Stimulated activated CD4-positive, alpha-beta T cell treated with anti-CD3 and anti-CD28 coated beads, TNF-alpha, amount 100 ng/mL, for 1 hour (primary cell): Measurements from ENCODE around the gene UPB1.
"Not testable (repeated sequence)": the region's sequence is repeated elsewhere in the genome, so short reads cannot be mapped to it uniquely, and the experiment has no call there.

Experiments
- DNase-seq, 3 donors: peaks; one replicate each; pipeline ENCODE4 v3.0.0-alpha.2; 2020; ENCODE audit warnings: low read depth in 3 of 3, low spot score in 1 of 3

The UPB1 gene

GRCh38 chr22:24481641-24482040 is 13.5 kb upstream of the UPB1 start:
- DNase-seq = no peak

GRCh38 chr22:24482575-24482974 is 12.6 kb upstream of the UPB1 start:
- DNase-seq = no peak

GRCh38 chr22:24482998-24483397 is 12.1 kb upstream of the UPB1 start:
- no peak for DNase-seq

GRCh38 chr22:24483976-24484545 is 11.1 kb upstream of the UPB1 start:
- no peak for DNase-seq

GRCh38 chr22:24485170-24485569 is 10.0 kb upstream of the UPB1 start:
- no peak for DNase-seq

GRCh38 chr22:24485608-24486007 is 9.5 kb upstream of the UPB1 start:
- DNase-seq = no peak

- DNase-seq = no peak
Measured at GRCh38 chr22:24486501-24486921, 8.6 kb upstream of the UPB1 start.

GRCh38 chr22:24489011-24489410 is 6.1 kb upstream of the UPB1 start:
- no peak for DNase-seq

GRCh38 chr22:24489434-24489833 is 5.7 kb upstream of the UPB1 start:
- DNase-seq = not testable (repeated sequence)

GRCh38 chr22:24492391-24492790 is 2.7 kb upstream of the UPB1 start:
- DNase-seq = no peak

- no peak for DNase-seq
Measured at GRCh38 chr22:24494167-24494527, 985 bp upstream of the UPB1 start.

- DNase-seq = no peak
Measured at GRCh38 chr22:24495365-24495675, 188 bp downstream of the UPB1 start.

GRCh38 chr22:24496234-24496633 is 1.1 kb downstream of the UPB1 start:
- DNase-seq = no peak

- DNase-seq = no peak
Measured at GRCh38 chr22:24496661-24497060, 1.5 kb downstream of the UPB1 start.

- DNase-seq = no peak
Measured at GRCh38 chr22:24497841-24498258, 2.7 kb downstream of the UPB1 start.

GRCh38 chr22:24498824-24499223 is 3.7 kb downstream of the UPB1 start:
- no peak for DNase-seq

GRCh38 chr22:24499706-24500276 is 4.7 kb downstream of the UPB1 start:
- DNase-seq = no peak

- no peak for DNase-seq
Measured at GRCh38 chr22:24500277-24500820, 5.2 kb downstream of the UPB1 start.

GRCh38 chr22:24501301-24502005 is 6.3 kb downstream of the UPB1 start:
- no peak for DNase-seq

- no peak for DNase-seq
Measured at GRCh38 chr22:24502034-24502433, 6.9 kb downstream of the UPB1 start.

GRCh38 chr22:24502541-24502940 is 7.4 kb downstream of the UPB1 start:
- DNase-seq = no peak

GRCh38 chr22:24503137-24503842 is 8.2 kb downstream of the UPB1 start:
- peak; percentile 13 to 44 (median 41) for DNase-seq
